Measurements from ENCODE around the gene DCLRE1A.
A peak's percentile ranks its signal among the peaks of the same experiment; 100 is the strongest.

Gene DCLRE1A

GRCh38 chr10:113854013-113854760 lies at the start of gene DCLRE1A, which contains the start of gene NHLRC2:
DCLRE1A (minus strand) TSS chr10:113854082; CDS start chr10:113853182, 900 bp downstream.
NHLRC2 (plus strand) TSS chr10:113854661; CDS start chr10:113854873, 212 bp downstream.
- DNase-seq (ENCODE audit: low spot score) = peak; percentile 80

GRCh38 chr10:113899952-113900598 lies 46.2 kb upstream of the DCLRE1A start:
- DNase-seq (ENCODE audit: low spot score) = no peak

GRCh38 chr10:113897693-113898618 lies 44.1 kb upstream of the DCLRE1A start:
- DNase-seq (ENCODE audit: low spot score) = peak; percentile 46

GRCh38 chr10:113895018-113895417 lies 41.1 kb upstream of the DCLRE1A start:
- DNase-seq (ENCODE audit: low spot score) = no peak

- no peak for DNase-seq (ENCODE audit: low spot score)
Observed at GRCh38 chr10:113894581-113894980, 40.7 kb upstream of the DCLRE1A start.

- no peak for DNase-seq (ENCODE audit: low spot score)
Observed at GRCh38 chr10:113893570-113893969, 39.7 kb upstream of the DCLRE1A start.

GRCh38 chr10:113891476-113891875 lies 37.6 kb upstream of the DCLRE1A start:
- DNase-seq (ENCODE audit: low spot score) = no peak

- DNase-seq (ENCODE audit: low spot score) = no peak
Observed at GRCh38 chr10:113890769-113891168, 36.9 kb upstream of the DCLRE1A start.

- DNase-seq (ENCODE audit: low spot score) = no peak
Observed at GRCh38 chr10:113889911-113890310, 36.0 kb upstream of the DCLRE1A start.

GRCh38 chr10:113882240-113882639 lies 28.4 kb upstream of the DCLRE1A start:
- DNase-seq (ENCODE audit: low spot score) = no peak

- DNase-seq (ENCODE audit: low spot score) = no peak
Observed at GRCh38 chr10:113880236-113880635, 26.4 kb upstream of the DCLRE1A start.

- DNase-seq (ENCODE audit: low spot score) = no peak
Observed at GRCh38 chr10:113879691-113880090, 25.8 kb upstream of the DCLRE1A start.

GRCh38 chr10:113876461-113876860 lies 22.6 kb upstream of the DCLRE1A start:
- no peak for DNase-seq (ENCODE audit: low spot score)

- DNase-seq (ENCODE audit: low spot score) = no peak
Observed at GRCh38 chr10:113875212-113875611, 21.3 kb upstream of the DCLRE1A start.

GRCh38 chr10:113872139-113873030 lies 18.5 kb upstream of the DCLRE1A start:
- no peak for DNase-seq (ENCODE audit: low spot score)

GRCh38 chr10:113869789-113870188 lies 15.9 kb upstream of the DCLRE1A start:
- DNase-seq (ENCODE audit: low spot score) = no peak

- DNase-seq (ENCODE audit: low spot score) = no peak
Observed at GRCh38 chr10:113867904-113868303, 14.0 kb upstream of the DCLRE1A start.

GRCh38 chr10:113866551-113867394 lies 12.9 kb upstream of the DCLRE1A start:
- peak; percentile 52 for DNase-seq (ENCODE audit: low spot score)

- no peak for DNase-seq (ENCODE audit: low spot score)
Observed at GRCh38 chr10:113865901-113866300, 12.0 kb upstream of the DCLRE1A start.

GRCh38 chr10:113859261-113859660 lies 5.4 kb upstream of the DCLRE1A start:
- no peak for DNase-seq (ENCODE audit: low spot score)
